Measurements from ENCODE around the gene RNF157.
A peak's percentile ranks its signal among the peaks of the same experiment; 100 is the strongest.

RNF157 gene

DNA sequence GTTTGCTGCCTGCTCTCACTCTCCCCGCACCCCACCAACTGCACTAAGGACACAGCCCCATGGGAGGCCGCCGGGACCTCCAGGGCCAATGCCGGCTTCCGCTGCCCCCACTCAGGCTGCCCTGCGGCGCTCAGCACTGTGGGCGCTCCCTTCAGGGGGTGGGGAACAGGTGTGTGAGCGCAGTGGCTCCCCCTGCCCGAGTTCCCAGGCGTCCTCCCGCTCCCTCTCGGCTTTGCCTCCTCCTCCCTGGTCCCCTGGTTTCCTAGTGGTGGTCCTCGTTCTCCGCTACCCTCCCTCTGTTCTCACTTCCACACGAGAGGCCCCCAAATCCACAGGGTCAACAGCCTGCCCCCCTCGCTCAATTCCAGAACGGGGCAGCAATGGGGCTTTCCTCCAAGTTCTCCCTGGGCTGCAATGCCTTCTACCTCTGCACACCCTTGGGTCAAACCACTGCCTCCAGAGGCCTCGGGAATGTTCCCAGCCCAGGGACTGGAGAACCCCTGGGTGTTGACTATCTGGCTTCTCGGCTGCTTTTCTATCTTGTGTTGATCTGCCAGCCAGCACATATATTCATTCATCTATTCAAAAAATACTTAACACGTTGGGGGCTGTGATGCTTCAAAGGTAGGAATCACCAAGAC, 109.1 kb downstream of the RNF157 start:
- FAIRE-seq (no peak), DNase-seq (ENCODE audit: insufficient read length) (no peak)
- no peak for TF ChIP-seq POLR2AphosphoS5 (IDR thresholded peaks at IDR 0.05; ENCODE audit: low read depth, low read length)
- no peak for TF ChIP-seq POLR2A (IDR thresholded peaks at IDR 0.05; ENCODE audit: low read depth, low read length)
- TF ChIP-seq TAF1 (IDR thresholded peaks at IDR 0.05; ENCODE audit: borderline replicate concordance, low read depth, low read length) = no peak

DNA sequence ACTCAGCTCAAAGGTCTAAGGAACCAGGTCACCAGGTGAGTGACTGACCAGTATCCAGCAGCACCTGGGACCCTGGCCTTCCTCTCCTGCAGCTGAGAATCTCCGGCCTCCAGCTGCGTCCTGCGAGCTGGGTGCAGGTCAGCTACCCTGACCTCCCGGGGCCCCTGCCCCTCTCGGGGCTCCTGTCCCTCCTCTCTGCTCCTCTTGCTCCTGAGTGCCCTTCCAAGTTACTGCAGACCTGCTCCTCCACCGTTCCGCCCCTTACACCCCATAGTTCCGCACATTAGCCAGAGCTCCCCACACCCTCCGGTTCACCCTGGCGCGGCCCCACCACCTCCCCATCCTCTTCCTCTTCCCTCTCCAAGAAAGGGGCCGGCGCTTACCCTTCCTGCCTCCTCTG, 109.8 kb downstream of the RNF157 start:
- FAIRE-seq = no peak
- no peak for TF ChIP-seq POLR2A (IDR thresholded peaks at IDR 0.05; ENCODE audit: low read depth, low read length)
- TF ChIP-seq POLR2AphosphoS5 (IDR thresholded peaks at IDR 0.05; ENCODE audit: low read depth, low read length) = no peak
- TF ChIP-seq TAF1 (IDR thresholded peaks at IDR 0.05; ENCODE audit: borderline replicate concordance, low read depth, low read length) = no peak
- no peak for DNase-seq (ENCODE audit: insufficient read length)

DNA sequence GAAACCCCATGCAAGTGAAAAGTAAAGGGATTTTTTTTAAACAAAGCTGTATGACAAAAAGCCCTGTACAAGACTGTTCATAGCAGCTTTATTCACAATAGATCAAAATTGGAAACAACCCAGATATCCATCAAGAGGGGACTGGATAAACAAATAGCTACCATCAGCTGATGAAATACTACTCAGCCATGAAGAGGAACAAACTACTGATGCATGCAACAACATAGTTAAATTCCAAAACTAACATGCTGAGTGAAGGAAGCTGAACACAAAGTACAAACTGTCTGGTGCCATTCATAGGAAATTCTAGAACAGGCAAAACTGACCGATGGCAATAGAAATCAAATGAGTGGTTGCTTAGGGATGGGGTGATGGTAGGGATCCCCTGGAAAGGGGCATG, 114.4 kb downstream of the RNF157 start:
- DNase-seq (ENCODE audit: insufficient read length) (no peak), FAIRE-seq (no peak)
- TF ChIP-seq POLR2AphosphoS5 (IDR thresholded peaks at IDR 0.05; ENCODE audit: low read depth, low read length) = no peak
- TF ChIP-seq TAF1 (IDR thresholded peaks at IDR 0.05; ENCODE audit: borderline replicate concordance, low read depth, low read length) = no peak
- TF ChIP-seq POLR2A (IDR thresholded peaks at IDR 0.05; ENCODE audit: low read depth, low read length) = no peak

DNA sequence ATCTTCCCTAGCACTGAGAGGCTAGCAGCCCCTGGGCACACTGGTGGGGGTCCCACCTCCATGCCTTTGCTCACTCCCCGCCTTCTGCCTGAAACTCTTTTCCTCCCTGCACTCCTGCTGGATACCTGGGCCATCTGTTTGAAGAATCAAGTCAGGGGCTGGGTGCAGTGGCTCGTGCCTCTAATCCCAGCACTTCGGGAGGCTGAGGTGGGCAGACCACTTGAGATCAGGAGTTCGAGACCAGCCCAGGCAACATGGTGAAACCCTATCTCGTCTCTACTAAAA, 115.0 kb downstream of the RNF157 start:
- no peak for DNase-seq (ENCODE audit: insufficient read length)
- TF ChIP-seq POLR2AphosphoS5 (IDR thresholded peaks at IDR 0.05; ENCODE audit: low read depth, low read length) = no peak
- no peak for TF ChIP-seq TAF1 (IDR thresholded peaks at IDR 0.05; ENCODE audit: borderline replicate concordance, low read depth, low read length)
- no peak for TF ChIP-seq POLR2A (IDR thresholded peaks at IDR 0.05; ENCODE audit: low read depth, low read length)
- no peak for FAIRE-seq

DNA sequence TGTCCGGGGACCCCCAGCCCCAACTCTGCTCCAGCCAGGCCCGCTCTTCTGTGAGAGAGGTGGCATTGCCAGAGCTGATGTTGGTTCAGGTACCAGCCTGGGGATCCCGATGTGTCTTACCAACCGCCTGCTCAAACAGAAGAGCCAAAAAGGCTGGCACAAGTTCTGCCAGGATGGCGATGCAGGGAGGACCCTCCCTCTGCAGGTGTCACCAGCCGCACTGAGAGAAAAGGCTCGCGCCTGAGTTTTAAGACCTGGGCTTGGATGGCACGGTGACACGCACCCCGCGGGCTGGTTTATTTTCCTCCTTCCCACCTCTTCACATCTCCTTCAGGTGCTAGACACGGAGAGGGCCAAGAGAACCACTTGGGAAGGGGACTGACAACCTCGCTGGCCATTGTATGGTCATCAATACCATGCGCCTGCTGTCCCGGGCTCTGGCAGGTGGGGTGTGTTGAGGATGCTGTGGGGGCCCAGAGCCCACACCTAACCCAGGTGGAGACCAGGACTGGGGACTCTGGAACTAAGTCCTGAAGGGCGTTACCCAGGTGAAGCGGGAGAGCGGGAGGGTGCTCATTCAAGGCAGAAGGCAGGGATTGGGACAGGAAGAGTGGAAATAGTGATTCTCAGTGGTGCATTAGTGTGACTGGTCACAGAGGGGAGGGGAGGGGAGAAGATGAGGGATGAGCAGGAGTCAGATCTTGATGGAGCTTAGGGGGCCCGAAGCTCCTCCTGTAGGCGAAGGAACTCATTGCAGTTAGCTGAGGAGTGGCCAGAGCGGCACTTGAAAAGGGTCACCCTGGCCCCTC, 115.5 kb downstream of the RNF157 start:
- FAIRE-seq (no peak), DNase-seq (ENCODE audit: insufficient read length) (no peak)
- TF ChIP-seq POLR2A (IDR thresholded peaks at IDR 0.05; ENCODE audit: low read depth, low read length) = no peak
- TF ChIP-seq TAF1 (IDR thresholded peaks at IDR 0.05; ENCODE audit: borderline replicate concordance, low read depth, low read length) = no peak
- no peak for TF ChIP-seq POLR2AphosphoS5 (IDR thresholded peaks at IDR 0.05; ENCODE audit: low read depth, low read length)

DNA sequence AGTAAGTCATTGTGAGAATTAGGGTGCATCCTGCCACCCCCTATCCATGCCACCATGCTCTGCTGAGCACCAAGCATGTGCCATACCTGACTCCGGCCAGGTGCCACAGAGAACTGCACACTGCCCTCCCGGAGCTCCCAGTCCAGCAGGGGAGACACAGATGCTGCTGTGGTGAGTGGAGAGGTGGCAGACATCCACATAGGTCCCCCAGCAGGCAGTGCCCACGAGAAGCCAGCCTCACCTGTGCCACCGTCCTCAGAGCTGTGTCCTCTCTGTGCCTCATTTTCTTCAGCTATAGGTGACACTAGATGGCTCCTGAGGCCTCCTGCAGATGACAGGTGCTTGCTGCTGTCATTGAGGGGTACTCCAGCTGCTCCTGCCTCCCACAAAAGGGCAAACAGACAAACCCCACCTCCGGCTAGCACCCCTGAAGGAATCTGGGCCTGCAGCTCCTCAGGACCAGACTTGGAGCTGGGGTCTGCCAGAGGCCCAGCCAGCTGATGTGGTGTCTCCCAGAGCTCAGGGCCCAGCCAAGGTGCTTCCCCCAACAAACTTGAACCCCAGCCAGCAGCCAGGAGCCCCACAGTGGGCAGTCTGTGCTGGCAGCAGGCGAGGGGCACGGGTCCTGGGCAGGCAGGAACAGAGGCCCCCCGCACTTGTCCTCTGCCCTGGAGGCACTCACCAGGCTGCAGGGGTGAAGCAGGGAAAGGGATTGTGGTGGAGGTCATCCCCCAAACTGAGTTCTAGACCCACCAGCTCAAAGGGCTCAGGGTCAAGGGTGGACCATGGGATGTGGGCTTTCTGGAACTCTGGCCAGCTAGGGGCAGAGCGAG, 116.3 kb downstream of the RNF157 start:
- FAIRE-seq (no peak), DNase-seq (ENCODE audit: insufficient read length) (peak; percentile 17)
- TF ChIP-seq POLR2AphosphoS5 (IDR thresholded peaks at IDR 0.05; ENCODE audit: low read depth, low read length) = no peak
- no peak for TF ChIP-seq TAF1 (IDR thresholded peaks at IDR 0.05; ENCODE audit: borderline replicate concordance, low read depth, low read length)
- TF ChIP-seq POLR2A (IDR thresholded peaks at IDR 0.05; ENCODE audit: low read depth, low read length) = no peak

DNA sequence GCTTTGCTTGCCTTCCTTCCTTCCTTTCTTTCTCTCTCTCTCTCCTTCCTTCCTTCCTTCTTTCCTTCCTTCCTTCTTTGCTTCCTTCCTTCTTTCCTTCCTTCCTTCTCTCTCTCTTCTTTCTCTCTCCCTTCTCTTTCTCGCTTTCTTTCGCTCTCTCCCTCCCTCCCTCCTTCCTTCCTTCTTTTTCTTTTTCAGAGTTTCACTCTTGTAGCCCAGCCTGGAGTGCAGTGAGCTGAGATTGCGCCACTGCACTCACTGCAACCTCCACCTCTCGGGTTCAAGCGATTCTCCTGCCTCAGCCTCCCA, 117.1 kb downstream of the RNF157 start:
- FAIRE-seq (no peak), DNase-seq (ENCODE audit: insufficient read length) (no peak)
- TF ChIP-seq POLR2AphosphoS5 (IDR thresholded peaks at IDR 0.05; ENCODE audit: low read depth, low read length) (no peak), TAF1 (IDR thresholded peaks at IDR 0.05; ENCODE audit: borderline replicate concordance, low read depth, low read length) (no peak)

DNA sequence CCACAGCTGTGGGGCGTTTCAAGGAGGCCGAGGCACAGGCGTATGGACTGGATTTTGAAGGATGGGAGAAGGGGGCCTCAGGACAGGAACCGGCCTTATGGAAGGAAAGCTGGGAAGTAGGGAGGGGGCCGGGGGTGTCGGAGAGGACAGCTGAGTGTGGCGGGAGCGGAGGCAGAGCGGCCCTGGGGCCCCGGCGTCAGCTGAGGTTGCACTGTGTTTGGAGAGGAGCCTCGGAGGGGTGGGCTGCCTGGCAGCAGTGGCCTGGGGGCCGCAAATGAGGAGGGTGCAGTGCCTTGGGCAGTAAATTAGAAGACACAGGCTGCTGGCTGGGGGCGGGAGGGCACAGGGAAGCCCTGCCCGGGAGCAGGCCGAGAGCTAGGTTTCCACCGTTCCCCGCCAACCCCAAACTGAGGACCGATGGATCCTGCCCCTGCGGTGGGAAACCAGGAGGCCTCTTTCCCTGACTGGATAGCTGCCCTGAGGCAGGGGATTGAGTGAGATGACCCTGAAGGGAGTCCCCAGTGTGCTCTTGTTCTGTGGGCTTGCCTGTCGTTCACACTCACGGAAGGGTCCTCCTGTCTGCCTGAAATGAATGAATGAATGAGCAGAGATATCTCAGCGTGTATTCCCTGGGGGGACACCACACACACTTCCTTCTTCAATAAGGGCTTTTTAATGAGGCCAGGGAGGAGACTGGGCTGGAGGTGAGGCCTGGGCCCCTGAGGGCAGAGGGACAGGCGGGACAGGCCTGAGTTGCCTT, 117.7 kb downstream of the RNF157 start:
- FAIRE-seq (peak; percentile 79), DNase-seq (ENCODE audit: insufficient read length) (peak; percentile 13)

DNA sequence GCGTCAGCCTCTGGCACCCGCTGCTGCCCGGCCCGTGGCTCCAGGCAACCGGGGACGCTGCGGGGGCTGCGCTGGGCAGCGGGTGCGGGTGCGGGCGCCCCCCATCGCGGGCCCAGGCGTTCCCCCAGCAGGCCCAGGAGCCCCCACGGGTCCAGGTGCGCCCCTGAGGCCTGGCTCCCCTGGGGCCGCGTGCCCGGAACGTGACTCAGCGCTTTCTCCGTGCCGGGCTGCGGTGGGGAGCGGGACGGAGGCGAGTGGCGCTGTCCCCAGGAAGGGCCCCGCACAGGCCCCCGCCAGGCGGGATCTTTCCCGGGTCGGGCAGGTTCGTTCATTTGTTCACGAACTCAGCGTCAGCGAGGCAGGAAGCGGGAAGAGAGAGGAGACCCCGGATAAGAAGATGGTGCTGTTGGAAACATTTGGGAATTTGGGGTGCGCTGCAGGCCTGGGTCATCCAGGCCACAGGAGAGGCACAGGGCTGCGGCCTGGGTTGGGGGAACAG, 118.3 kb downstream of the RNF157 start:
- DNase-seq (ENCODE audit: insufficient read length) (no peak), FAIRE-seq (no peak)
- TF ChIP-seq TAF1 (IDR thresholded peaks at IDR 0.05; ENCODE audit: borderline replicate concordance, low read depth, low read length) = no peak

More for the DNA sequence above, 117.7 kb downstream of the RNF157 start:
- TF ChIP-seq POLR2A (IDR thresholded peaks at IDR 0.05; ENCODE audit: low read depth, low read length) (no peak), POLR2AphosphoS5 (IDR thresholded peaks at IDR 0.05; ENCODE audit: low read depth, low read length) (no peak), TAF1 (IDR thresholded peaks at IDR 0.05; ENCODE audit: borderline replicate concordance, low read depth, low read length) (no peak)

DNA sequence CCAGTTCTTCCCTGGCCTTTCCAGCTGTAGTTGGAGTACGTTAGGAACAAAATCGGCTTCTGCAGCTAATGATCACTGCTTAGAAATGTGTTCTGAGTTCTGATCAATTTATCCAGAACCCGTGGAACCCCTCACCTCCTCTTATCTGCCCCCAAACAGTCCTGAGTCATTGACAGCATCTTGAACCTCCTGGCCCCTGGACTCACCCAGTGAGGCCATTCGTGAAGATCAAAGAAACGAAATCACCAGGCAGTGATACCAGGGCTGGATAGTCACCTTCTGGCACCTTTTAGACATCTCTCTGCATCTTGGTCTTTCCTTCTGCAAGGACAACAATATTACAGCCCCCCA, 119.7 kb downstream of the RNF157 start:
- DNase-seq (ENCODE audit: insufficient read length) (no peak), FAIRE-seq (no peak)
- TF ChIP-seq POLR2A (IDR thresholded peaks at IDR 0.05; ENCODE audit: low read depth, low read length) (no peak), TAF1 (IDR thresholded peaks at IDR 0.05; ENCODE audit: borderline replicate concordance, low read depth, low read length) (no peak), POLR2AphosphoS5 (IDR thresholded peaks at IDR 0.05; ENCODE audit: low read depth, low read length) (no peak)
